ENCODE measurements around the gene MINDY4.

MINDY4 gene

GRCh38 chr7:30802812-30803211 lies 31.6 kb downstream of the MINDY4 start:
- no peak overlapping the region for H2AFZ ChIP-seq (ENCODE audit: low read depth, low read length, severe bottlenecking)
- H3K79me2 ChIP-seq (ENCODE audit: insufficient read depth, low read length) = no peaks in the 10 kb centered on the region
- no peaks in the 10 kb centered on the region for H3K36me3 ChIP-seq (ENCODE audit: low read length)
- H3K9me3 ChIP-seq (ENCODE audit: insufficient read depth, low read length) = no peaks in the 10 kb centered on the region
- H3K4me2 ChIP-seq (ENCODE audit: low read depth, low read length, poor library complexity, severe bottlenecking) = no peak overlapping the region
- no peak overlapping the region for H3K4me3 ChIP-seq (ENCODE audit: insufficient read depth, low read length, poor library complexity, severe bottlenecking)
- no peaks in the 10 kb centered on the region for H3F3A ChIP-seq (ENCODE audit: insufficient read depth)
- TF ChIP-seq EZH2phosphoT487 (conservative IDR thresholded peaks at IDR 0.05; ENCODE audit: low read length) (no peak), CTCF (IDR thresholded peaks at IDR 0.05; ENCODE audit: insufficient read depth, low read length, poor library complexity, severe bottlenecking) (no peak)
- no peaks in the 10 kb centered on the region for H3K9me2 ChIP-seq (replicated peaks; ENCODE audit: insufficient read depth, low read length)
- no peaks in the 10 kb centered on the region for H4K20me1 ChIP-seq (ENCODE audit: low read depth, low read length)
- no peak overlapping the region for H3K27ac ChIP-seq (ENCODE audit: low read depth, low read length)
- H3K27me3 ChIP-seq (ENCODE audit: low read length) = no peaks in the 10 kb centered on the region
- no peak overlapping the region for H3K9ac ChIP-seq (ENCODE audit: low read length)

- Histone ChIP-seq H3K9me2 (replicated peaks; ENCODE audit: insufficient read depth, low read length) (no peaks in the 10 kb centered on the region), H3K27me3 (ENCODE audit: low read length) (no peaks in the 10 kb centered on the region), H3K27ac (ENCODE audit: low read depth, low read length) (no peak overlapping the region), H3K9ac (ENCODE audit: low read length) (no peak overlapping the region), H3K9me3 (ENCODE audit: insufficient read depth, low read length) (no peaks in the 10 kb centered on the region), H3K79me2 (ENCODE audit: insufficient read depth, low read length) (no peaks in the 10 kb centered on the region), H4K20me1 (ENCODE audit: low read depth, low read length) (no peaks in the 10 kb centered on the region), H3K36me3 (ENCODE audit: low read length) (no peaks in the 10 kb centered on the region), H3F3A (ENCODE audit: insufficient read depth) (no peaks in the 10 kb centered on the region), H2AFZ (ENCODE audit: low read depth, low read length, severe bottlenecking) (no peak overlapping the region), H3K4me3 (ENCODE audit: insufficient read depth, low read length, poor library complexity, severe bottlenecking) (no peak overlapping the region), H3K4me2 (ENCODE audit: low read depth, low read length, poor library complexity, severe bottlenecking) (no peak overlapping the region)
- no peak for TF ChIP-seq EZH2phosphoT487 (conservative IDR thresholded peaks at IDR 0.05; ENCODE audit: low read length)
- TF ChIP-seq CTCF (IDR thresholded peaks at IDR 0.05; ENCODE audit: insufficient read depth, low read length, poor library complexity, severe bottlenecking) = no peak
These were observed 33.0 kb downstream of the MINDY4 start for GRCh38 chr7:30804078-30804661.

- Histone ChIP-seq H3K36me3 (ENCODE audit: low read length) (no peaks in the 10 kb centered on the region), H3K4me2 (ENCODE audit: low read depth, low read length, poor library complexity, severe bottlenecking) (no peak overlapping the region), H3F3A (ENCODE audit: insufficient read depth) (no peaks in the 10 kb centered on the region), H2AFZ (ENCODE audit: low read depth, low read length, severe bottlenecking) (no peak overlapping the region), H3K4me3 (ENCODE audit: insufficient read depth, low read length, poor library complexity, severe bottlenecking) (no peak overlapping the region), H3K9me3 (ENCODE audit: insufficient read depth, low read length) (no peaks in the 10 kb centered on the region), H3K27me3 (ENCODE audit: low read length) (no peaks in the 10 kb centered on the region), H3K79me2 (ENCODE audit: insufficient read depth, low read length) (no peaks in the 10 kb centered on the region), H3K9ac (ENCODE audit: low read length) (no peak overlapping the region), H3K9me2 (replicated peaks; ENCODE audit: insufficient read depth, low read length) (no peaks in the 10 kb centered on the region), H3K27ac (ENCODE audit: low read depth, low read length) (no peak overlapping the region), H4K20me1 (ENCODE audit: low read depth, low read length) (no peaks in the 10 kb centered on the region)
- TF ChIP-seq EZH2phosphoT487 (conservative IDR thresholded peaks at IDR 0.05; ENCODE audit: low read length) = no peak
- no peak for TF ChIP-seq CTCF (IDR thresholded peaks at IDR 0.05; ENCODE audit: insufficient read depth, low read length, poor library complexity, severe bottlenecking)
These were observed 34.0 kb downstream of the MINDY4 start for GRCh38 chr7:30805081-30805691.

Measured in SU-DHL-6 (cell line).